ENCODE data around the gene ADGRL3. TPM values are rescaled to one million over a fixed set of nuclear protein-coding genes. Genes with fewer than 3 reads are reported as not detected.

The ADGRL3 gene
- total and polyA plus RNA-seq, 7 donors = under 0.01 to 11.9 (median 5.4) TPM

DNA sequence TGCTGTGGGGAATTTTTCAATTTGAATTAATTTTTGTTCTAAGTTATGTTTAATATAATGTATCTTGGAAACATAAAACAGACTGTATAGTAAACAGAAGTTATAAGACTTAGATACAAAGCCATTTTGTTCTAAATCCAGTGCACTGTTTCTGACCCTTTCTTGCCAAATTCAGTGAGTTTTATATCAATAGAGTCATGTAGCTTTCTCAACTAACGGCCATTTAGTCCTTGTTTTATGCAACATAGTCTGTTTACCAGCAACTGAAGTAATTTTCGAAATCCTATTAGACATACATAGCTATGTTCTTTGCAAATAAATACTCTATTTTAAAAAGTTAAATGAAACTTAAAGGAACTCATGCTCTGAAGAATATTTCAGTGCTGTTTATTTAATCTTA lies 242.8 kb downstream of the ADGRL3 start:
- WGBS, 2 donors = 71 to 84% methylated on average over 2 of the region's 2 CpGs
- Histone ChIP-seq H3K27ac (no peak overlapping the region), H3K36me3 (no peaks in the 10 kb centered on the region), H3K4me3 (no peak overlapping the region), H3K9me3 (no peaks in the 10 kb centered on the region), H3K27me3 (no peaks in the 10 kb centered on the region), H3K4me1 (no peaks in the 10 kb centered on the region)
- intact Hi-C loops (cut with DNase I) = no loop called here
- no peak for DNase-seq
- TF ChIP-seq POLR2AphosphoS5 (IDR thresholded peaks at IDR 0.05) = no peak
- no peak for TF ChIP-seq POLR2A (IDR thresholded peaks at IDR 0.05)
- TF ChIP-seq EP300 (IDR thresholded peaks at IDR 0.05) = no peak
- TF ChIP-seq, protein P1, sequence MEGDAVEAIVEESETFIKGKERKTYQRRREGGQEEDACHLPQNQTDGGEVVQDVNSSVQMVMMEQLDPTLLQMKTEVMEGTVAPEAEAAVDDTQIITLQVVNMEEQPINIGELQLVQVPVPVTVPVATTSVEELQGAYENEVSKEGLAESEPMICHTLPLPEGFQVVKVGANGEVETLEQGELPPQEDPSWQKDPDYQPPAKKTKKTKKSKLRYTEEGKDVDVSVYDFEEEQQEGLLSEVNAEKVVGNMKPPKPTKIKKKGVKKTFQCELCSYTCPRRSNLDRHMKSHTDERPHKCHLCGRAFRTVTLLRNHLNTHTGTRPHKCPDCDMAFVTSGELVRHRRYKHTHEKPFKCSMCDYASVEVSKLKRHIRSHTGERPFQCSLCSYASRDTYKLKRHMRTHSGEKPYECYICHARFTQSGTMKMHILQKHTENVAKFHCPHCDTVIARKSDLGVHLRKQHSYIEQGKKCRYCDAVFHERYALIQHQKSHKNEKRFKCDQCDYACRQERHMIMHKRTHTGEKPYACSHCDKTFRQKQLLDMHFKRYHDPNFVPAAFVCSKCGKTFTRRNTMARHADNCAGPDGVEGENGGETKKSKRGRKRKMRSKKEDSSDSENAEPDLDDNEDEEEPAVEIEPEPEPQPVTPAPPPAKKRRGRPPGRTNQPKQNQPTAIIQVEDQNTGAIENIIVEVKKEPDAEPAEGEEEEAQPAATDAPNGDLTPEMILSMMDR (IDR thresholded peaks at IDR 0.05) = no peak

DNA sequence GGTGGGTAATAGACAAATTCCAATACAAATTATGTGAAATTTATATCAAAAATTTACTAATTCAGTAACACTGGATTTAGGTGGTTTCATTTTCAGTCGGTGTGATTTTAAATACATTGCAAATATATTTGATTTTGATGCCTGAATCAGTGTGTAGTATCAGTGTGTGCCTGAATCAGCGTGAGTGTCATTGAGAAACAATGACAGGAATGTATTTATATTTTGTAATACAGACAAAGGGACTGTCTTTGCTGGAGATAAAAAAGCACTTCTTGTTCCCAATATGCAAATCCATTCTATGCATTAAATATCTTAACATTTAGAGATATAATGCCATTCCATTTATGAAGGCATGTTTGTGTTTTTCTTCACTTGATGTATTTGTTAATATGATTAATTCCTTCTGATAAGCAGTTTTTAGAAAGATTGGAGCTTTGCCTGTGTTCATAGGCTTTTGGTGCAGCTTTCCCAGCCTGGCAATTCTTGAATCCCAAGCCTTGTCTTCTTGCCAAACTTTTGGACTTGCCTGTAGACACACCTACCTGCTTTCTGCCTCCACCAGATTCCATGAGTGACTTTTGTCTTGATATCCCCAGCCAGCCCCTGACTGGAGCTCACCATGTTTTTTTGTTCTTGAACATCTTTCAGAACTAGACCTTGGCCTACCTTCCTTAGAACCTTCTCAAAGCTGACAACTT lies 243.8 kb downstream of the ADGRL3 start:
- DNase-seq = no peak
- no peak overlapping the region for H3K4me3 ChIP-seq
- WGBS, 2 donors = 73 to 83% methylated on average over 2 of the region's 2 CpGs
- H3K36me3 ChIP-seq = no peaks in the 10 kb centered on the region
- peak overlapping the region in 1 of 4 donors; percentile 5 for H3K27ac ChIP-seq
- no peaks in the 10 kb centered on the region for H3K9me3 ChIP-seq
- H3K27me3 ChIP-seq = no peaks in the 10 kb centered on the region
- H3K4me1 ChIP-seq = no peaks in the 10 kb centered on the region
- no peak for TF ChIP-seq POLR2A (IDR thresholded peaks at IDR 0.05)
- no peak for TF ChIP-seq EP300 (IDR thresholded peaks at IDR 0.05)
- TF ChIP-seq, protein P1 (IDR thresholded peaks at IDR 0.05) = no peak
- no peak for TF ChIP-seq POLR2AphosphoS5 (IDR thresholded peaks at IDR 0.05)
- intact Hi-C loops (cut with DNase I) = no loop called here

DNA sequence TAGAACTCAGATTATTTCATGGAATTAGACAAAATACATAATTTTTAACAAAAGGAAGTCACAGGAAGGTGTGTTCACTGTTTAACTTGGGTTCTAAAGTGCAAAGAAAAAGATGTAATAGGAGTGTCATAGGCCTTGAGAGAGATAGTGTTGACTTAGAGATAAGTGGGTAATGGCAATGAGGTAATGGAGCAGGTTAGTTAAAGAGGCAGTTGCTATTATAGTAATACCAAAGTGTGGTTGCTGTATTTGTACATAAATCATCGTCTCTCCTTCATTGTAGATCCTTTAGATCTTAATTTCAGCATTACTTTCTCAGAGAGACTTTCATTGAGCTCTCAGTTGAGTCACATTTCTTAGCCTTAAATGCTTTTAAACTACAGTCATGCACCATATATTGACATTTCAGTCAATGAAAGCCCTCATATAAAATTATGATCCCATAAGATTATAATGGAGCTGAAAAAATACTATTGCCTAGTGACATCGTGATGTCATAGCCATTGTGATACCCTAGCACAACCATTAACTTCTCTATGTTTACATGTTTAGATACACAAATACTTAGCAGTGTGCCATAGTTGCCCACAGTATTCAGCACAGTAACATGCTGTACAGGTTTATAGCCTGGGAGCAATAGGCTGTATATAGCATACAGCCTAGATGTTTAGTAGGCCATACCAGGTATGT lies 245.4 kb downstream of the ADGRL3 start:
- no peaks in the 10 kb centered on the region for H3K4me1 ChIP-seq
- TF ChIP-seq, protein P1 (IDR thresholded peaks at IDR 0.05) = no peak
- no peak for TF ChIP-seq EP300 (IDR thresholded peaks at IDR 0.05)
- TF ChIP-seq POLR2A (IDR thresholded peaks at IDR 0.05) = no peak
- no peak for TF ChIP-seq POLR2AphosphoS5 (IDR thresholded peaks at IDR 0.05)
- H3K9me3 ChIP-seq = no peaks in the 10 kb centered on the region
- no peak overlapping the region for H3K4me3 ChIP-seq
- no peak overlapping the region for H3K27ac ChIP-seq
- H3K27me3 ChIP-seq = no peaks in the 10 kb centered on the region
- intact Hi-C loops (cut with DNase I) = no loop called here
- WGBS, 2 donors = 22 to 69% methylated on average over 2 of the region's 2 CpGs
- no peak for DNase-seq
- no peaks in the 10 kb centered on the region for H3K36me3 ChIP-seq

DNA sequence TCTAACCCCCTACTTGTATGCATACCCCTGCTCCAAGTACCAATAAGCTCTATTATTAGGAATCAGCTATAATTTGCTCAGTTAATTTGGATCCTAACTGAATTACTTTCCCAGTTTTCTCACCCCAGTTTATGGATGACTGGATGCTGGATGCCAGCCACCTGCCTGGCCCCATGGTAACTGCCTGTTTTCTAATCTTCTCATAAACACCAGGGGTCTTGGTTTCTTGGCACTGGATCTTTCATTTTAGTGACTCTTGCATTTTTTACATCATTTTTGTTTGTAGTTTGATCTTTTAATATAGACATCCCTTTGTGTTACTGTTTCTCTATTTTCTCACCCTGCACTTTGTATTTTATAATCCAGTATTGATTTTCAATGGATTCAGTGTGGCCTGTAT lies 246.8 kb downstream of the ADGRL3 start:
- intact Hi-C loops (cut with DNase I) = no loop called here
- TF ChIP-seq POLR2AphosphoS5 (IDR thresholded peaks at IDR 0.05) (no peak), EP300 (IDR thresholded peaks at IDR 0.05) (no peak), POLR2A (IDR thresholded peaks at IDR 0.05) (no peak)
- TF ChIP-seq, protein P1 (IDR thresholded peaks at IDR 0.05) = no peak

More for the DNA sequence above, 246.8 kb downstream of the ADGRL3 start:
- DNase-seq = no peak
- Histone ChIP-seq H3K36me3 (no peaks in the 10 kb centered on the region), H3K9me3 (no peaks in the 10 kb centered on the region), H3K4me3 (no peak overlapping the region), H3K4me1 (no peaks in the 10 kb centered on the region), H3K27ac (no peak overlapping the region), H3K27me3 (no peaks in the 10 kb centered on the region)
